HK-2 (cell line): ENCODE data around the gene CAP2.
"Not testable (repeated sequence)": the region's sequence is repeated elsewhere in the genome, so short reads cannot be mapped to it uniquely, and the experiment has no call there.

Experiments used
- DNase-seq: peaks from one replicate; pipeline ENCODE4 v3.0.0-alpha.2; 2018; ENCODE audit not compliant: unreplicated experiment

The CAP2 gene

GRCh38 chr6:17397764-17398194, 4.4 kb downstream of the CAP2 start:
- DNase-seq, result no peak

- not testable (repeated sequence) for DNase-seq
Measured at GRCh38 chr6:17405181-17405943, 12.0 kb downstream of the CAP2 start.

GRCh38 chr6:17405944-17406245, 12.5 kb downstream of the CAP2 start:
- DNase-seq, result no peak

GRCh38 chr6:17408081-17408480, 14.7 kb downstream of the CAP2 start:
- DNase-seq, result no peak

- DNase-seq, result no peak
Measured at GRCh38 chr6:17410281-17410680, 16.9 kb downstream of the CAP2 start.

GRCh38 chr6:17413313-17413750, 19.9 kb downstream of the CAP2 start:
- no peak for DNase-seq

- DNase-seq, result not testable (repeated sequence)
Measured at GRCh38 chr6:17414395-17414794, 21.0 kb downstream of the CAP2 start.

GRCh38 chr6:17415321-17415720, 21.9 kb downstream of the CAP2 start:
- no peak for DNase-seq

- DNase-seq, result no peak
Measured at GRCh38 chr6:17416806-17417205, 23.4 kb downstream of the CAP2 start.

- DNase-seq, result peak; percentile 39
Measured at GRCh38 chr6:17417817-17418216, 24.4 kb downstream of the CAP2 start.

- DNase-seq, result no peak
Measured at GRCh38 chr6:17418281-17419188, 25.1 kb downstream of the CAP2 start.

GRCh38 chr6:17419189-17419575, 25.8 kb downstream of the CAP2 start:
- DNase-seq, result no peak

- DNase-seq, result no peak
Measured at GRCh38 chr6:17420368-17420767, 27.0 kb downstream of the CAP2 start.

- no peak for DNase-seq
Measured at GRCh38 chr6:17421406-17421805, 28.0 kb downstream of the CAP2 start.

- DNase-seq, result no peak
Measured at GRCh38 chr6:17423026-17423425, 29.6 kb downstream of the CAP2 start.

GRCh38 chr6:17427062-17427461, 33.7 kb downstream of the CAP2 start:
- no peak for DNase-seq

- no peak for DNase-seq
Measured at GRCh38 chr6:17427617-17428016, 34.2 kb downstream of the CAP2 start.

- not testable (repeated sequence) for DNase-seq
Measured at GRCh38 chr6:17428595-17429120, 35.3 kb downstream of the CAP2 start.

- no peak for DNase-seq
Measured at GRCh38 chr6:17429383-17430061, 36.1 kb downstream of the CAP2 start.

GRCh38 chr6:17431581-17431980, 38.2 kb downstream of the CAP2 start:
- no peak for DNase-seq

- no peak for DNase-seq
Measured at GRCh38 chr6:17432356-17432755, 39.0 kb downstream of the CAP2 start.
